ENCODE results near the gene NUAK1. TPM values are rescaled to one million over a fixed set of nuclear protein-coding genes. Genes with fewer than 3 reads are reported as not detected.

The NUAK1 gene
- total and polyA plus RNA-seq, 2 experiments from 2014 or later, result 5.4 to 16.9 TPM

GRCh38 chr12:106178562-106178961 lies 39.8 kb upstream of the NUAK1 start:
- peaks cover 3% of the 10 kb centered on the region for H3K27me3 Mint-ChIP-seq (ENCODE audit: insufficient read depth, low read depth, poor library complexity)
- Histone ChIP-seq H3K4me3 (no peak overlapping the region), H3K27me3 (ENCODE audit: insufficient read depth) (no peaks in the 10 kb centered on the region), H3K4me2 (no peak overlapping the region), H3K79me2 (replicated peaks; ENCODE audit: insufficient read depth) (no peaks in the 10 kb centered on the region), H3K36me3 (ENCODE audit: insufficient read depth) (no peaks in the 10 kb centered on the region), H4K20me1 (replicated peaks; ENCODE audit: insufficient read depth) (no peaks in the 10 kb centered on the region), H3K4me1 (ENCODE audit: insufficient read depth) (no peaks in the 10 kb centered on the region), H3K9me2 (ENCODE audit: insufficient read depth) (no peaks in the 10 kb centered on the region), H2AFZ (0 out of 2 replicates have a peak overlapping the region, but pooled peaks have one; percentile 47), H3K27ac (ENCODE audit: low read depth) (no peak overlapping the region), H3F3A (replicated peaks; ENCODE audit: low read depth) (no peaks in the 10 kb centered on the region)
- H3K27ac Mint-ChIP-seq, result no peak overlapping the region
- TF ChIP-seq ZNF462 (CRISPR knock-in tag; IDR thresholded peaks at IDR 0.05) (no peak), JUNB (IDR thresholded peaks at IDR 0.05; ENCODE audit: unreplicated experiment) (no peak), ETS1 (IDR thresholded peaks at IDR 0.05) (no peak), STAT1 (IDR thresholded peaks at IDR 0.05; ENCODE audit: unreplicated experiment) (no peak), EZH2 (IDR thresholded peaks at IDR 0.05; ENCODE audit: low read depth, unreplicated experiment) (no peak), ZNF114 (CRISPR knock-in tag; IDR thresholded peaks at IDR 0.05) (no peak), REST (IDR thresholded peaks at IDR 0.05; ENCODE audit: unreplicated experiment) (no peak), CREB1 (CRISPR knock-in tag; IDR thresholded peaks at IDR 0.05; ENCODE audit: low read depth) (no peak), EZH2phosphoT487 (IDR thresholded peaks at IDR 0.05; ENCODE audit: unreplicated experiment) (no peak), CTCF (conservative IDR thresholded peaks at IDR 0.05; ENCODE audit: low read depth in 2 of 2) (no peak), ZNF331 (CRISPR knock-in tag; IDR thresholded peaks at IDR 0.05; ENCODE audit: low read depth) (no peak)
- H3K9me3 Mint-ChIP-seq, result no peaks in the 10 kb centered on the region
- DNase-seq (ENCODE audit: low spot score) (peak; percentile 8), ATAC-seq (peak; percentile 82)
- H3K36me3 Mint-ChIP-seq (ENCODE audit: low read depth), result no peaks in the 10 kb centered on the region
- H3K4me1 Mint-ChIP-seq, result peaks cover 15% of the 10 kb centered on the region
- no peak overlapping the region for H3K4me3 Mint-ChIP-seq

Measured in GM23338 (cell line).